Testis (tissue), 2 donors: Measurements from ENCODE around the gene ANXA1.

ENCODE experiments used
- POLR2A ChIP-seq: fragments of 450-650 bp; IDR thresholded peaks from one replicate; pipeline ENCODE4 v1.6.1; 2017; ENCODE audit warnings: antibody characterized with exemption, mild to moderate bottlenecking, moderate library complexity
- TF ChIP-seq, protein P1 (sequence below), 3 experiments: fragments of 450-650 bp in 2 of 3; fragments of 200-600 bp in 1 of 3; sonication (generic) in 1 of 3; IDR thresholded peaks; one replicate each; pipeline ENCODE4 v1.5.1; 2016 to 2019; ENCODE audit warnings: antibody characterized with exemption in 3 of 3, mild to moderate bottlenecking in 2 of 3, moderate library complexity in 1 of 3

DNA sequence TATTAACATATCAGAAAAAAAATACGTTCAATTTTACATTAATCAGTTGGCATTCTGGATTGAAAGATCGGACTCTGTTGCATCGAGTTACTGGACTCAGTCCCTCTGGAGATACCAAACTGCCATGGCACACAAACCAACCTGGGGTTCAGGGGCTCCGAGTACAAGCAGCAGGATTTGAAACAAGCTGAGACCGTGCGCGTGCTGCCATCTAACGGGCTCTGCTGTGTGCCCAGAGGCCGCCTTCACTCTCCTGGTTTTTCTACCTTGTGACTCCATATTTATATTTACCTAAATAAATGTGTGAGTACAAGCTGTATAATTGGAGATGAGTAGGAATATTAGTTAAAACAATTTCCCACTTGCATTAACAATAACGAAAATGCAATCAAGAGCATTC lies 48.2 kb downstream of the ANXA1 start:
- TF ChIP-seq, protein P1, sequence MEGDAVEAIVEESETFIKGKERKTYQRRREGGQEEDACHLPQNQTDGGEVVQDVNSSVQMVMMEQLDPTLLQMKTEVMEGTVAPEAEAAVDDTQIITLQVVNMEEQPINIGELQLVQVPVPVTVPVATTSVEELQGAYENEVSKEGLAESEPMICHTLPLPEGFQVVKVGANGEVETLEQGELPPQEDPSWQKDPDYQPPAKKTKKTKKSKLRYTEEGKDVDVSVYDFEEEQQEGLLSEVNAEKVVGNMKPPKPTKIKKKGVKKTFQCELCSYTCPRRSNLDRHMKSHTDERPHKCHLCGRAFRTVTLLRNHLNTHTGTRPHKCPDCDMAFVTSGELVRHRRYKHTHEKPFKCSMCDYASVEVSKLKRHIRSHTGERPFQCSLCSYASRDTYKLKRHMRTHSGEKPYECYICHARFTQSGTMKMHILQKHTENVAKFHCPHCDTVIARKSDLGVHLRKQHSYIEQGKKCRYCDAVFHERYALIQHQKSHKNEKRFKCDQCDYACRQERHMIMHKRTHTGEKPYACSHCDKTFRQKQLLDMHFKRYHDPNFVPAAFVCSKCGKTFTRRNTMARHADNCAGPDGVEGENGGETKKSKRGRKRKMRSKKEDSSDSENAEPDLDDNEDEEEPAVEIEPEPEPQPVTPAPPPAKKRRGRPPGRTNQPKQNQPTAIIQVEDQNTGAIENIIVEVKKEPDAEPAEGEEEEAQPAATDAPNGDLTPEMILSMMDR (IDR thresholded peaks at IDR 0.05): no peak
- no peak for TF ChIP-seq POLR2A
